SK-N-DZ (cell line): ENCODE measurements around the gene TOR1A.

Experiments
- small RNA-seq, 2 experiments: library from RNA; depleted of rRNA; stranded (forward); fragments of <200 nt; gene quantifications; one replicate each; pipeline ENCODE3, GENCODE V24; 2014

TOR1A gene

Small RNAs within 50 kb of the gene (small RNA-seq; reads per million reads assigned to genes)
- gene MIR6855: 0 to 0.09 reads per million in 2 experiments
